Keratinocyte (primary cell): ENCODE results near the gene CDC42EP3. TPM values are rescaled to one million over a fixed set of nuclear protein-coding genes. Genes with fewer than 3 reads are reported as not detected.

Experiments
- DNase-seq: peaks from one replicate; pipeline ENCODE4 v3.0.0-alpha.2; 2011; ENCODE audit warnings: low read depth, missing footprints, low spot score
- FAIRE-seq: peaks from 2 replicates; lab custom pipeline; 2011; peaks lifted over from hg19 to GRCh38; lab: Jason Lieb, UNC
- H2AFZ ChIP-seq: 2 replicates; pipeline ENCODE4 v1.6.0; 2012; ENCODE audit warnings: low read length, control low read depth, inconsistent platforms; ENCODE audit not compliant: control insufficient read depth
- H3K27ac ChIP-seq: 2 replicates; pipeline ENCODE4 v1.5.1; 2011; ENCODE audit warnings: low read length; ENCODE audit not compliant: control insufficient read depth, insufficient read depth
- H3K27me3 ChIP-seq: 3 replicates; pipeline ENCODE4 v1.6.0; 2011; ENCODE audit warnings: low read length; ENCODE audit not compliant: control insufficient read depth, insufficient read depth; ENCODE audit errors: extremely low read depth
- H3K36me3 ChIP-seq, 2 experiments: 2 replicates in 1 of 2; 3 replicates in 1 of 2; pipeline ENCODE4 v1.5.1; 2011; ENCODE audit warnings: low read length in 2 of 2, mild to moderate bottlenecking in 1 of 2; ENCODE audit not compliant: control insufficient read depth in 2 of 2, insufficient read depth in 2 of 2; ENCODE audit errors: extremely low read depth in 1 of 2
- H3K4me1 ChIP-seq: 3 replicates; pipeline ENCODE4 v1.5.1; 2011; ENCODE audit warnings: low read length; ENCODE audit not compliant: control insufficient read depth, insufficient read depth; ENCODE audit errors: extremely low read depth
- H3K4me2 ChIP-seq: 3 replicates; pipeline ENCODE4 v1.6.0; 2011; ENCODE audit warnings: low read depth, low read length; ENCODE audit not compliant: control insufficient read depth, insufficient read depth; ENCODE audit errors: extremely low read depth
- H3K4me3 ChIP-seq, 3 experiments: fragments of 200-600 bp in 1 of 3; sonication (generic) in 1 of 3; 2 replicates in 2 of 3; 3 replicates in 1 of 3; pipeline ENCODE4 v1.5.1; 2011 to 2016; ENCODE audit warnings: low read length in 3 of 3, mild to moderate bottlenecking in 3 of 3, control low read depth in 2 of 3, inconsistent platforms in 1 of 3, low read depth in 1 of 3, mixed read lengths in 1 of 3, mixed run types in 1 of 3, moderate library complexity in 1 of 3; ENCODE audit not compliant: control insufficient read depth in 2 of 3, insufficient read depth in 2 of 3; ENCODE audit errors: extremely low read depth in 1 of 3
- H3K79me2 ChIP-seq: 2 replicates; pipeline ENCODE4 v1.6.0; 2012; ENCODE audit warnings: low read length; ENCODE audit not compliant: control insufficient read depth, insufficient read depth
- H3K9ac ChIP-seq: 3 replicates; pipeline ENCODE4 v1.6.0; 2011; ENCODE audit warnings: low read length; ENCODE audit not compliant: control insufficient read depth, insufficient read depth; ENCODE audit errors: extremely low read depth
- H3K9me1 ChIP-seq: 3 replicates; pipeline ENCODE4 v1.6.0; 2011; ENCODE audit warnings: low read length; ENCODE audit not compliant: control insufficient read depth, insufficient read depth; ENCODE audit errors: extremely low read depth
- H3K9me3 ChIP-seq: 2 replicates; pipeline ENCODE4 v1.5.1; 2012; ENCODE audit warnings: low read depth, low read length; ENCODE audit not compliant: control insufficient read depth
- H4K20me1 ChIP-seq: 3 replicates; pipeline ENCODE4 v1.6.0; 2011; ENCODE audit warnings: low read length; ENCODE audit not compliant: control insufficient read depth, insufficient read depth; ENCODE audit errors: extremely low read depth
- CTCF ChIP-seq, 3 experiments: IDR thresholded peaks in 1 of 3; conservative IDR thresholded peaks in 1 of 3; optimal IDR thresholded peaks in 1 of 3; 2 replicates in 2 of 3; 3 replicates in 1 of 3; pipeline versions ENCODE3 to v1.5.1; 2011; ENCODE audit warnings: low read length in 3 of 3, mild to moderate bottlenecking in 3 of 3, moderate library complexity in 2 of 3, control low read depth in 1 of 3, inconsistent platforms in 1 of 3; ENCODE audit not compliant: insufficient read depth in 2 of 3; ENCODE audit errors: extremely low read depth in 1 of 3
- EZH2 ChIP-seq: IDR thresholded peaks from one replicate; pipeline ENCODE4 v1.6.1; 2012; ENCODE audit warnings: inconsistent platforms, mild to moderate bottlenecking, low read length, moderate library complexity
- dilution Hi-C: fragments of 300-500 bp; cut with MboI; formaldehyde crosslinking; loops from one replicate; pipeline ENCODE4 v1.7.0; 2020; ENCODE audit warnings: low sequenced_read_pairs; ENCODE audit not compliant: extremely low pct_ligation_motif_present
- polyA plus RNA-seq, 5 experiments: library from polyadenylated mRNA; depleted of rRNA in 3 of 5; stranded (reverse) in 3 of 5; stranded (forward) in 1 of 5; unstranded in 1 of 5; fragments of >200 nt; gene quantifications; 1 replicate in 1 of 5; 2 replicates in 3 of 5; 3 replicates in 1 of 5; pipeline versions ENCODE4 v1.2.1 to v1.2.3, GENCODE V29; 2011 to 2012; ENCODE audit warnings: missing spikeins in 2 of 5, low read depth in 1 of 5, low replicate concordance in 1 of 5

CDC42EP3 gene
- polyA plus RNA-seq, 1 donor (not counting 4 experiments of a cell fraction or from before 2014, with no cell fraction given): 34.6 TPM

GRCh38 chr2:37593024-37593423, 78.4 kb downstream of the CDC42EP3 start:
- FAIRE-seq: no peak
- no peak overlapping the region for H3K4me3 ChIP-seq
- no peak overlapping the region for H2AFZ ChIP-seq
- dilution Hi-C loops: no loop called here
- no peaks in the 10 kb centered on the region for H3K79me2 ChIP-seq
- no peak overlapping the region for H3K27ac ChIP-seq
- no peaks in the 10 kb centered on the region for H3K9me1 ChIP-seq
- peaks cover 21% of the 10 kb centered on the region for H3K4me1 ChIP-seq
- H3K36me3 ChIP-seq: no peaks in the 10 kb centered on the region
- TF ChIP-seq EZH2 (no peak), CTCF (optimal IDR thresholded peaks at IDR 0.05 in 1 of 3, IDR thresholded peaks at IDR 0.05 in 1 of 3, conservative IDR thresholded peaks at IDR 0.05 in 1 of 3; ENCODE audit: extremely low read depth in 1 of 3, insufficient read depth in 2 of 3, low read length in 3 of 3) (no peak)
- no peak overlapping the region for H3K9ac ChIP-seq
- DNase-seq: no peak
- H4K20me1 ChIP-seq: no peaks in the 10 kb centered on the region
- H3K4me2 ChIP-seq: no peak overlapping the region
- no peaks in the 10 kb centered on the region for H3K27me3 ChIP-seq
- no peaks in the 10 kb centered on the region for H3K9me3 ChIP-seq
